Nephron progenitor cell (in vitro differentiated cells): ENCODE results near the gene STK17B.

Source experiments
- DNase-seq: peaks from one replicate; pipeline ENCODE4 v3.0.0; 2021
- H3K27ac Mint-ChIP-seq: 2 replicates; pipeline ENCODE4 v1.8.0; 2021; ENCODE audit warnings: mild to moderate bottlenecking, moderate library complexity, mixed read lengths
- H3K27me3 Mint-ChIP-seq: 2 replicates; pipeline ENCODE4 v1.8.0; 2021; ENCODE audit warnings: mild to moderate bottlenecking, low read depth, mixed read lengths; ENCODE audit not compliant: poor library complexity
- H3K36me3 Mint-ChIP-seq: 2 replicates; pipeline ENCODE4 v1.8.0; 2021; ENCODE audit warnings: low read depth, mixed read lengths
- H3K4me1 Mint-ChIP-seq: 2 replicates; pipeline ENCODE4 v1.8.0; 2021; ENCODE audit warnings: mixed read lengths
- H3K4me3 Mint-ChIP-seq: 2 replicates; pipeline ENCODE4 v1.8.0; 2021; ENCODE audit warnings: mild to moderate bottlenecking, moderate library complexity, mixed read lengths
- H3K9me3 Mint-ChIP-seq: 2 replicates; pipeline ENCODE4 v1.8.0; 2021; ENCODE audit warnings: mild to moderate bottlenecking, moderate library complexity, mixed read lengths
- TF ChIP-seq, protein P1 (sequence below): fragments of 200-600 bp; sonication (generic); IDR thresholded peaks from 2 replicates; pipeline ENCODE4 v1.5.0; 2021; ENCODE audit warnings: antibody characterized with exemption

Gene STK17B

DNA sequence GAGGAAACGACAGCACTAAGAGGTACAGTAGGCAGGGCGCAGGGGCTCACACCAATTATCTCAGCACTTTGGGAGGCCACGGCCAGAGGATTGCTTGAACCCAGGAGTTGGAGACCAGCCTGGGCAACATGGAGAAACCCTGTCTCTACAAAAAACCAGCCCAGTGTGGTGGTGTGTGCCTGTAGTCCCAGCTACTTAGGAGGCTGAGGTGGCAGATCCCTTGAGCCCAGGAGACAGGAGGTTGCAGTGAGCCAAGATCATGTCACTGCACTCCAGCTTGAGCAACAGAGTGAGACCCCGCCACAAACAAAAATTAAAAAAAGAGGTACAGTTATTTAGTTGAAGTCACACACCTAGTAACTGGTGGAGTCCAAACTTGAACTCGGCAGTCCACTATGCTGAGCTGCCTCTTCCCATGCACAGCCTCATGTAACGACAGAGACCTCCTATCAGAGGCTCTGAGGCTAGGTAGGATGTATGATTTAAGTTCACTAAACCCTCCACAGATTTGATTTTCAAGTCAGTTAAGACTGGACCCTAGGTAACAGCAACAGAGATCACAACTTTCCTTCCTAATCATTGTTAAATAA lies 8.7 kb downstream of the STK17B start:
- H3K4me3 Mint-ChIP-seq = no peak overlapping the region
- peaks cover 15% of the 10 kb centered on the region for H3K36me3 Mint-ChIP-seq
- H3K9me3 Mint-ChIP-seq = no peaks in the 10 kb centered on the region
- no peak for DNase-seq
- TF ChIP-seq, protein P1, sequence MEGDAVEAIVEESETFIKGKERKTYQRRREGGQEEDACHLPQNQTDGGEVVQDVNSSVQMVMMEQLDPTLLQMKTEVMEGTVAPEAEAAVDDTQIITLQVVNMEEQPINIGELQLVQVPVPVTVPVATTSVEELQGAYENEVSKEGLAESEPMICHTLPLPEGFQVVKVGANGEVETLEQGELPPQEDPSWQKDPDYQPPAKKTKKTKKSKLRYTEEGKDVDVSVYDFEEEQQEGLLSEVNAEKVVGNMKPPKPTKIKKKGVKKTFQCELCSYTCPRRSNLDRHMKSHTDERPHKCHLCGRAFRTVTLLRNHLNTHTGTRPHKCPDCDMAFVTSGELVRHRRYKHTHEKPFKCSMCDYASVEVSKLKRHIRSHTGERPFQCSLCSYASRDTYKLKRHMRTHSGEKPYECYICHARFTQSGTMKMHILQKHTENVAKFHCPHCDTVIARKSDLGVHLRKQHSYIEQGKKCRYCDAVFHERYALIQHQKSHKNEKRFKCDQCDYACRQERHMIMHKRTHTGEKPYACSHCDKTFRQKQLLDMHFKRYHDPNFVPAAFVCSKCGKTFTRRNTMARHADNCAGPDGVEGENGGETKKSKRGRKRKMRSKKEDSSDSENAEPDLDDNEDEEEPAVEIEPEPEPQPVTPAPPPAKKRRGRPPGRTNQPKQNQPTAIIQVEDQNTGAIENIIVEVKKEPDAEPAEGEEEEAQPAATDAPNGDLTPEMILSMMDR = no peak
- H3K27ac Mint-ChIP-seq = no peak overlapping the region
- peaks cover 7% of the 10 kb centered on the region for H3K4me1 Mint-ChIP-seq
- no peaks in the 10 kb centered on the region for H3K27me3 Mint-ChIP-seq

- DNase-seq = no peak
Observed at GRCh38 chr2:196160946-196161345, 10.4 kb downstream of the STK17B start.

GRCh38 chr2:196160101-196160500 lies 11.3 kb downstream of the STK17B start:
- TF ChIP-seq, protein P1 = no peak
- no peak for DNase-seq
- Mint-ChIP-seq H3K4me3 (no peak overlapping the region), H3K27me3 (no peaks in the 10 kb centered on the region), H3K27ac (no peak overlapping the region), H3K9me3 (no peaks in the 10 kb centered on the region), H3K36me3 (peaks cover 16% of the 10 kb centered on the region), H3K4me1 (no peaks in the 10 kb centered on the region)

More at GRCh38 chr2:196160946-196161345, 10.4 kb downstream of the STK17B start:
- no peak overlapping the region for H3K4me3 Mint-ChIP-seq
- no peaks in the 10 kb centered on the region for H3K4me1 Mint-ChIP-seq
- TF ChIP-seq, protein P1 = no peak
- H3K27ac Mint-ChIP-seq = no peak overlapping the region
- H3K27me3 Mint-ChIP-seq = no peaks in the 10 kb centered on the region
- peaks cover 15% of the 10 kb centered on the region for H3K36me3 Mint-ChIP-seq
- H3K9me3 Mint-ChIP-seq = no peaks in the 10 kb centered on the region

GRCh38 chr2:196159221-196159892 lies 12.0 kb downstream of the STK17B start:
- H3K4me3 Mint-ChIP-seq = no peak overlapping the region
- H3K27ac Mint-ChIP-seq = no peak overlapping the region
- peaks cover 23% of the 10 kb centered on the region for H3K36me3 Mint-ChIP-seq
- H3K4me1 Mint-ChIP-seq = no peaks in the 10 kb centered on the region
- DNase-seq = no peak
- H3K9me3 Mint-ChIP-seq = no peaks in the 10 kb centered on the region
- no peaks in the 10 kb centered on the region for H3K27me3 Mint-ChIP-seq
- TF ChIP-seq, protein P1 = no peak

DNA sequence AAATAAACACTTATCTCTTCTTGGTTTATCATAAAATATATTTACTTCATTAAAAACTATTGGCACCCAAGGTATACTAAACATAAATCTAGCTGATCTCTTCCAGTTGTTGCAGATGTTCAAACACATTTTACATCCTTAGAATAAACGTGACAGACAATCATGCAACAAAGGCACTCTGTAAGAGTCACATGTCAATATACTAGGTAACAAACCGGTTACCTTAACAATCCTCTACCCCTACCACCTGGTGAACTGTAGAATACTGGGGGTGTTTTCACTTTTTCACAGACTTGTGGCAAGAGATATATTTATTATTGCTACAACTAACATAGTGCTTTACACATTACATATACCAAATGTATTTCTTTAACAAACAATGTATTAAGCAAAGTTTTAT lies 15.8 kb downstream of the STK17B start:
- no peak overlapping the region for H3K27ac Mint-ChIP-seq
- no peaks in the 10 kb centered on the region for H3K27me3 Mint-ChIP-seq
- no peaks in the 10 kb centered on the region for H3K4me1 Mint-ChIP-seq
- DNase-seq = no peak
- H3K9me3 Mint-ChIP-seq = no peaks in the 10 kb centered on the region
- no peak overlapping the region for H3K4me3 Mint-ChIP-seq
- peaks cover 36% of the 10 kb centered on the region for H3K36me3 Mint-ChIP-seq
- TF ChIP-seq, protein P1 = no peak

DNA sequence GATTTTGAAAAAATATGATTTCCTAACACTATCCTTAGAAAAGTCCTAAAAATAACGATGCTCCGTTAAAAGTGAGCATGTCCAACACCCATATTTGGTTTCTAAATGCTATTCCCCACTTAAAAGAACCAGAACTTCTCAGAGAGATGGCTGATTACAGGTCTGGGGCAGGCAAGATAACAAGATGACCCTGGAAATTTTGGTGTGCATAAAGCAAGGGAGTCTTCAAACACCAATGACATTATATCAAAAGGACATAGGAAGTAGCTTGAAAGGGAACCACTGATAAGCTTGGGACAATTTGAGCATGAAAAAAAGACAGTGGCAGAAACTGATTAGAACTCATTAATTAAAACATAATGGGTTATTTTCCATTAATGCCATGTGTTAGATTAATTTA lies 17.9 kb downstream of the STK17B start:
- Mint-ChIP-seq H3K36me3 (peaks cover 36% of the 10 kb centered on the region), H3K4me1 (no peaks in the 10 kb centered on the region), H3K9me3 (no peaks in the 10 kb centered on the region), H3K27me3 (no peaks in the 10 kb centered on the region), H3K4me3 (no peak overlapping the region), H3K27ac (no peak overlapping the region)
- no peak for DNase-seq
- TF ChIP-seq, protein P1 = no peak
